GM18907 (cell line): ENCODE data around the gene MARCO.

ENCODE experiments used
- ATAC-seq: cut with Tn5 transposase; IDR thresholded peaks from one replicate; pipeline ENCODE4 v1.9.1; 2021; ENCODE audit warnings: mild to moderate bottlenecking, moderate library complexity; ENCODE audit not compliant: unreplicated experiment

Gene MARCO

GRCh38 chr2:118973542-118973951 is 31.6 kb downstream of the MARCO start:
- ATAC-seq: no peak

- no peak for ATAC-seq
Observed at GRCh38 chr2:118974103-118974993, 32.4 kb downstream of the MARCO start.

DNA sequence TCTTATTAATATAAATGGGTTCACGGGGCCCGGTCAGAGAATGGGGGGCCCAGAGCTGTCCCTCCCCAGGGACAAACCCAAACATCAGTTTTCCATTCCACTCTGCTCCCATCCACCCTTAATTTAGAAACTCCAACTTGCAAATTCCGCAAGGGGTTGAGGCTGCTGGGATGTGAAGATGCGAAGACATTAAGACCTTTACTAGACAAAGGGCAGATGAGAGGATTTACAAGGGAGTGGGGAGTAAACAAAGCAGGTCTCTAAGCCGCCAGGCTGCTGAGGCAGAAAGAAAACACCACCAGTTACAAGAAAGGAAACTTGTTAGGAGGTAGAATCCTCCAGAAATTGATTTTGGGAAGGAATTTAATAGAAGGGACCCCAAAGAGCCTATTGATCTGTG is 33.1 kb downstream of the MARCO start:
- ATAC-seq: no peak

GRCh38 chr2:118978064-118978463 is 36.1 kb downstream of the MARCO start:
- no peak for ATAC-seq

DNA sequence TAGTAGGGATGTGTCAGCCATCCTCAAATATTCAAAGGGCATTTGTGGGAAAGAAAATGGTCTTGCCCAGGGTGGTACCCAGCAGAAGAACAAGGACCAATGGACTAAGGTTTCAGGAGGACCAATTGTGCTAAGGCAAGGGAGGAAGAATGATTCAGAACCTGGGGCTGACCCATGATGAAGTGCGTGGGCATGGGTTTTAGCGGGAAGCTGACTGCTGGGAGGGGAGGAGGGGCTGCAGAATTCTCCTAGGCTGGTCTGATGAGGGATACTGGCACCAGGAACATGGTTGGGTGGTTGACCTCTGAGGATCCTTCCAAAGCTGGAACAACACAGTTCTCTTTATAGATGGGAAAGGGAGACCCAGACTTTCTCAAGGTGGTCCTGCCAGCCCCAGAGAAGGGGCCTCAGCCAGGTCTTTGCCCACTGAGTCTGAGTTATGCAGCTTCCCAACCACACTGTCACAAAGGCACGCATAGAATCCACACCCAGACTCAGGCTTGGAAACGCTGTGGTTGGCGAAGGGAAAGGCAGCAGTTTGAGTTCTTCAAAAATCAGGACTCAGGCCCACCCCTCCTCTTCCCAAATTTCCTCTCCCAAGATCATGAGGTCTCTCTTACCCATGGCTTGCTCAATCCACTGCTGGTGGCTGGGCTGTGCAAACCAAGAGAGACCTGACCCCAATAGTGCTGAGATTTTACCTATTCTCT is 37.3 kb downstream of the MARCO start:
- ATAC-seq: no peak

DNA sequence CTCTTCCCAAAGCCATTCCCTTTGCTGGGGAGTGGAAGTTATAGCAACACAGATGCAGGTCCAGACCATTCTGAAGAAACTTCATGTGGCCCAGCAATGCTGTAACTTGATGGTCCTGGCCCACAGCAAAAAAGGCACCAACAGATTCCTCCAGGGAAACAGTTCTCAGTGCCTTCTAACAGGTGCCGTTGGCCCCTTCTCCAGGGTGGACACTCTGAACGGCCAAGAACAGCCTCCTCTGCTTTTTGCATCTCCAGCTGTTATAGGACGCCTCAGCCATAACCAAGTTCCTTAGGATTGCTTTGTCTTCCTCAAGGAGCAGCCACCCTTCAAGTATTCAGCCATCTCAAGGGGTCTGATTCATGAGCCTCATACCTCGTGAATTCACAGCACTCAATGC is 38.0 kb downstream of the MARCO start:
- no peak for ATAC-seq

GRCh38 chr2:118980573-118980972 is 38.6 kb downstream of the MARCO start:
- no peak for ATAC-seq

DNA sequence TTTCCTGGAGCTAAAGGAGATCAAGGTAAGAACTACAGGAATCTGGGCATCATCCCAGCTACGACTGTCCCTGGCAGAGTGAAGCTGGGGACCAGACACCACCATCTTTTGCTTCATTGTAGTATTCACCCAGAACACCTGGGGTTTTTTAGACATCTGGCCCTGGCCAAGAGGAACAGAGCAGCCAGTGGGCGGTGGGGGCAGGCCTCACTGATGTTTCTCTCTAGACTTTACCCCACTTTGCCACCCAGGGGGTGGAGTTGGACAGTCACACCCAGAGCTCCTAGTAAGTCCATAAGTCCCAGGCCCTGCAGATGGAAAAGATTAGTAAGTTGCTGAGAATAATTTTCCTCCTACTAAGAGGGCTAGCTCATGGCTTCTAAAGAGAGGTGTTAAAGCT is 39.6 kb downstream of the MARCO start:
- ATAC-seq: no peak

DNA sequence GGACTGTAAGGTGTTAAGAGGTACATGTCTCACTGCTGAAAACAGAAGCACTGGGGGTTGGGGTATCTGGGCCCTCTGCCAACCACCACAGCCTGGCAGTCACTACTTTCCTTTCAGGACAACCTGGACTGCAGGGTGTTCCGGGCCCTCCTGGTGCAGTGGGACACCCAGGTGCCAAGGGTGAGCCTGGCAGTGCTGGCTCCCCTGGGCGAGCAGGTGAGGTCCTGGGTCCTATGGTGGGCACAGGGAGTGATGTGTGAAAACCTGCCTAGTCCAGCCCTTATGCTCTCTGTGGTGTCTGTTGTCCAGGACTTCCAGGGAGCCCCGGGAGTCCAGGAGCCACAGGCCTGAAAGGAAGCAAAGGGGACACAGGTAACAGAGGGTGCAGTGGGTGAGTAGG is 40.0 kb downstream of the MARCO start:
- no peak for ATAC-seq

GRCh38 chr2:118983133-118983532 is 41.1 kb downstream of the MARCO start:
- no peak for ATAC-seq

- no peak for ATAC-seq
Observed at GRCh38 chr2:118983915-118984314, 41.9 kb downstream of the MARCO start.

GRCh38 chr2:118986738-118987137 is 44.7 kb downstream of the MARCO start:
- peak; percentile 49 for ATAC-seq

DNA sequence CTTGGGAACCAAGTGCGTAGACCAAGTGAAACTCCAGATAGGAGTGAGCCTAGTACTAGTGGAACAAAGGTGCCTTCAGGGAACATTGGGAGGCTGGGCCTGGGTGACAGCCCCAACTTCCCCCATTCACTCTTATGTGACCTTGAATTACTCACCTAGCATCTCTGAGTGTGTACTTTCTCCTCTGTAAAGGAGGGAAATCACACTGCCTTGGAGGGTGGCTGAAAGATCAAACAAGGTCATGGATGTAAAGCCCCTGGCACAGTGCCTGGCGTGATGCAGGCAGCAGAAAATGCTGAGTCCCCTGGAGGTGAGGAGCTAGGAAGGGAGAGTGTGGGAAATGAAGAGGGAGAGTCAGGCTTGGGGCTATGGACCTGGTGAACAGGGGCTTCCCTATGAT is 45.9 kb downstream of the MARCO start:
- ATAC-seq: peak; percentile 51

- no peak for ATAC-seq
Observed at GRCh38 chr2:118988706-118989105, 46.7 kb downstream of the MARCO start.

DNA sequence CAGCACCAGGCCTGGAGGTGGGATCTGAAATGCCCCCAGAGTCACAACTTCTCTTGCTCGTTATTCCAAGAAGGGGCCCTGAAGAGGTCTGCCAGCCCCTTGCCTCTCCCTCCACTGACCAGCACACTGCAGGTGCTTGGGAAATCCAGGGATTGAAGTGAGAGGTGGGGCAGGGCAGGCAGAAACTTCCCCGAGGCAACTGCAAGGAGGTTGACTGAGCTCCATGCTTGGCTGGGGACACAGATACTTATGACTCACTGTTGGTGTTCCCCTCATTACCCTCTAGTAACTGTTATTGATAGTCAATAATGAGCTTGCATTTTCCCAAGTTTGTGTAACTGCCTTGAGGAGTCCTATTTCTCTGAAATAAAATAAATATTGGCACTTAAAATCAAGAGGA is 47.5 kb downstream of the MARCO start:
- peak; percentile 79 for ATAC-seq

DNA sequence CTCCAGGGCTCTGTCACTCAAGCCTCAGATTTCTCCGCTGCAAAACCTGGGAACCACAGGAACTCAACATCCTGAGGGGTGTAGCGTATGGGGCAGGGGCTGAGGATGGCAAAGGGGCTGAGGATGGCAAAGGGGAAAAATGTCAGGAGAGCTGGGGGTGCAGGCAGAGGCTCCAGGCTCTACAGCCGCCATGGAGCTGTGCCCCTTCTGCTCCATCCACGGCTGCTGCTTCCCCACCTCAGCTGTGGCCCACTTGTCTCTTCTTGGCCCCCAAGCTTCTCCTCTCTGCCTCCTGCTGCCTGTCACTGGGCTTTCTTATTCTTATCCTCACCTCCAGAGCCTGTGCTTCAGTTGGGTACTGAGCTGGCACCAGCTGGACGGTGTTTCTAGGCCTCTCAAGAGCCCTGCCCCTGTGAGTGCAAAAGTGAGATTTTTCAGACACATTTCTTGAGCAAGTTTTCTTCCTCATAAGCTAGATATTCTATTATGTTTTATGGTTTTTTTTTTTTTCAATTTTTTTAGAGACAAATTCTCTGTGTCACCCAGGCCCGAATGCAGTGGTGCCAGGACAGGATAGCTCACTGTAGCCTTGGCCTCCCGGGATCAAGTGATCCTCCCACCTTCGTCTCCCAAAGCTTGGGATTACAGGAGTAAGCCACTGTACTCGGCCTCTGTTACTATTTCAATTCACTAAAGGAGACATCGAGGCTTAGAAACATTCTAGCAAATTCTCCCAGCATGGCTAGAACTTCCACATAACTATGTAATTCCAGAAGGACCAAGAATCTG is 49.0 kb downstream of the MARCO start:
- no peak for ATAC-seq

DNA sequence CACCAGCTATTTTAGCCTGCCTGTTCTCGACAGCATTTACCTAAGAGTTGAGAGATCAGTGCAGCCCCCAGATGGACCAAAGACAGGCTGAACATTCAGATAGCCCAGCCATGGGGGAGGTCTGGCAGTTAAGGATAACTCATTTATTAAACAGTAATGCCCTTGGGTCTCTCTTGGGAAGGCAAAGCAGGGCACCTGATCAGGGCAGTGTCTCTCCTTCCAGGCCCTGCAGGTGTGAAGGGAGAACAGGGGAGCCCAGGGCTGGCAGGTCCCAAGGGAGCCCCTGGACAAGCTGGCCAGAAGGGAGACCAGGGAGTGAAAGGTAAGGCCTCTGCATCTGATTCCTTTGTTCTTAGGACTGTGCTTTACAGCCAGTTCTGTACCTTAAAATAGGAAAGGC is 49.6 kb downstream of the MARCO start:
- no peak for ATAC-seq

GRCh38 chr2:118992740-118993391 is 50.9 kb downstream of the MARCO start:
- ATAC-seq: no peak

GRCh38 chr2:118993392-118993752 is 51.4 kb downstream of the MARCO start:
- ATAC-seq: no peak

GRCh38 chr2:118994172-118994700 is 52.2 kb downstream of the MARCO start:
- no peak for ATAC-seq

DNA sequence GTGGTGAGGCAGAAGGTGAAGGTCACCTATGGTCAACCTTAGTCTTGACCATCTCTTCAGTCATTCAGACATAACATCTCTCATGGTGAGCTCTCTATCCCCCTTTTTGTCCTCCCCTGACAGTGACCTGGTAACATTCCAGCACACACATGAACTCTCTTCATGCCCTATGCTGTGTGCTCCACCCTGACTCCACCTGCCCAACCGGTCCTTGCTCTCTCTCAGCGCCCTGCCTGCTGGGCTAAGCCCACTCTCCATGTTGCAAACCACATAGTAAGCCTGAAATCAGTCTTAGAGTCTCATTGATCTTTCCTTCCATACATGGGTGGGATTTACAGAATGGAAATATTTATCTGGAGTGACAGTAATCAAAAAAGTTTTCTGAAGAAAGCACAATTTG is 52.8 kb downstream of the MARCO start:
- no peak for ATAC-seq
